GM11168 (cell line): ENCODE results near the gene NTMT1.

ENCODE experiments used
- in situ Hi-C: fragments of 300-500 bp; cut with MboI; formaldehyde crosslinking; loops from one replicate; pipeline ENCODE4 v1.12.0; 2022; ENCODE audit warnings: low sequenced_read_pairs; ENCODE audit not compliant: unreplicated experiment

Gene NTMT1

GRCh38 chr9:129626079-129626624 is at the start of gene NTMT1:
Gene NTMT1, plus strand, starts transcription at chr9:129626163. Its CDS starts 6,541 bp downstream, at chr9:129632704.
- in situ Hi-C loops = no loop called here

- in situ Hi-C loops = no loop called here
Observed at GRCh38 chr9:129576546-129577543, 49.1 kb upstream of the NTMT1 start.

GRCh38 chr9:129579294-129579693 is 46.7 kb upstream of the NTMT1 start:
- in situ Hi-C loops = no loop called here

GRCh38 chr9:129580211-129580915 is 45.6 kb upstream of the NTMT1 start:
- in situ Hi-C loops = no loop called here

GRCh38 chr9:129581505-129582189 is 44.3 kb upstream of the NTMT1 start:
- in situ Hi-C loops = no loop called here

GRCh38 chr9:129582855-129583254 is 43.1 kb upstream of the NTMT1 start:
- in situ Hi-C loops = no loop called here

- in situ Hi-C loops = no loop called here
Observed at GRCh38 chr9:129583308-129584038, 42.5 kb upstream of the NTMT1 start.

- in situ Hi-C loops = no loop called here
Observed at GRCh38 chr9:129584136-129584535, 41.8 kb upstream of the NTMT1 start.

- in situ Hi-C loops = no loop called here
Observed at GRCh38 chr9:129585352-129585751, 40.6 kb upstream of the NTMT1 start.

GRCh38 chr9:129586245-129586644 is 39.7 kb upstream of the NTMT1 start:
- in situ Hi-C loops = no loop called here

GRCh38 chr9:129586685-129587084 is 39.3 kb upstream of the NTMT1 start:
- in situ Hi-C loops = no loop called here

GRCh38 chr9:129587487-129588262 is 38.3 kb upstream of the NTMT1 start:
- in situ Hi-C loops = no loop called here

GRCh38 chr9:129590466-129590865 is 35.5 kb upstream of the NTMT1 start:
- in situ Hi-C loops = loop anchor here (10.0 kb wide), 1 partner anchor 416 kb away; the partner anchor contains the start of gene IER5L

- in situ Hi-C loops = loop anchor here (10.0 kb wide), 1 partner anchor 417 kb away; the partner anchor contains the start of gene IER5L
Observed at GRCh38 chr9:129591916-129592315, 34.0 kb upstream of the NTMT1 start.

GRCh38 chr9:129592790-129593189 is 33.2 kb upstream of the NTMT1 start:
- in situ Hi-C loops = loop anchor here (10.0 kb wide), 1 partner anchor 418 kb away; the partner anchor contains the start of gene IER5L

- in situ Hi-C loops = loop anchor here (10.0 kb wide), 1 partner anchor 420 kb away; the partner anchor contains the start of gene IER5L
Observed at GRCh38 chr9:129594632-129595031, 31.3 kb upstream of the NTMT1 start.

GRCh38 chr9:129595311-129595741 is 30.6 kb upstream of the NTMT1 start:
- in situ Hi-C loops = loop anchor here (10.0 kb wide), 1 partner anchor 421 kb away; the partner anchor contains the start of gene IER5L

- in situ Hi-C loops = loop anchor here (10.0 kb wide), 1 partner anchor 421 kb away; the partner anchor contains the start of gene IER5L
Observed at GRCh38 chr9:129595903-129596540, 29.9 kb upstream of the NTMT1 start.
